ENCODE data around the gene PLRG1.

Gene PLRG1

GRCh38 chr4:154542271-154542879 is 7.8 kb downstream of the PLRG1 start:
- Histone ChIP-seq H3K36me3 (ENCODE audit: control insufficient read depth, insufficient read depth, low read length) (peaks cover 9% of the 10 kb centered on the region), H3K4me3 (ENCODE audit: low read depth, low read length) (no peak overlapping the region), H3K9me3 (ENCODE audit: control insufficient read depth, insufficient read depth, low read length) (no peaks in the 10 kb centered on the region), H3K27me3 (ENCODE audit: control insufficient read depth, insufficient read depth, low read length) (no peaks in the 10 kb centered on the region), H3K9ac (ENCODE audit: low read depth, low read length) (no peak overlapping the region), H3K4me1 (ENCODE audit: control insufficient read depth, insufficient read depth, low read length) (no peaks in the 10 kb centered on the region)

DNA sequence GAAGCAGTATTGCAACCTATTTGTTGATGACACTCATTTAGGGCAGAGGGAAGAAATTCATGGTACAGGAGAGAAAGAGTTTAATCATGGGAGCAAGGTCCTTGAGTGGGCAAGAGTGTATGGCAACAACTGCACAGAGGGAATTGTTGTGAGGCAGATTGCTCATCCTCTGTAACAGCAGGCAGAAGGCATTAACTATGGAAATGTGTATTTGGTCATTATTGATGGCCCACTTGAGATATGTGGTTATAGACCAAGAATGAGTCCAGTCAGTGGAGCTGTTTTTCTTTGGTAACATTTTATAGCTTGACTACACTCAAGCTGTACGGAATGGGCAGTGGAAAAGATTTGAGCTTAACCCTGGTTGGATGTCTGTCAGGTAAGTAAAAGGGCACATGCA is 15.9 kb downstream of the PLRG1 start:
- Histone ChIP-seq H3K4me3 (ENCODE audit: low read depth, low read length) (no peak overlapping the region), H3K9ac (ENCODE audit: low read depth, low read length) (no peak overlapping the region), H3K36me3 (ENCODE audit: control insufficient read depth, insufficient read depth, low read length) (no peaks in the 10 kb centered on the region), H3K9me3 (ENCODE audit: control insufficient read depth, insufficient read depth, low read length) (no peaks in the 10 kb centered on the region), H3K27me3 (ENCODE audit: control insufficient read depth, insufficient read depth, low read length) (no peaks in the 10 kb centered on the region), H3K4me1 (ENCODE audit: control insufficient read depth, insufficient read depth, low read length) (no peaks in the 10 kb centered on the region)

GRCh38 chr4:154529728-154530519 is 20.3 kb downstream of the PLRG1 start:
- Histone ChIP-seq H3K4me1 (ENCODE audit: control insufficient read depth, insufficient read depth, low read length) (no peaks in the 10 kb centered on the region), H3K36me3 (ENCODE audit: control insufficient read depth, insufficient read depth, low read length) (no peaks in the 10 kb centered on the region), H3K4me3 (ENCODE audit: low read depth, low read length) (no peak overlapping the region), H3K9ac (ENCODE audit: low read depth, low read length) (no peak overlapping the region), H3K9me3 (ENCODE audit: control insufficient read depth, insufficient read depth, low read length) (no peaks in the 10 kb centered on the region), H3K27me3 (ENCODE audit: control insufficient read depth, insufficient read depth, low read length) (no peaks in the 10 kb centered on the region)

- Histone ChIP-seq H3K4me3 (ENCODE audit: low read depth, low read length) (no peak overlapping the region), H3K9ac (ENCODE audit: low read depth, low read length) (no peak overlapping the region), H3K9me3 (ENCODE audit: control insufficient read depth, insufficient read depth, low read length) (no peaks in the 10 kb centered on the region), H3K27me3 (ENCODE audit: control insufficient read depth, insufficient read depth, low read length) (no peaks in the 10 kb centered on the region), H3K36me3 (ENCODE audit: control insufficient read depth, insufficient read depth, low read length) (no peaks in the 10 kb centered on the region), H3K4me1 (ENCODE audit: control insufficient read depth, insufficient read depth, low read length) (no peaks in the 10 kb centered on the region)
Measured at GRCh38 chr4:154528869-154529268, 21.3 kb downstream of the PLRG1 start.

DNA sequence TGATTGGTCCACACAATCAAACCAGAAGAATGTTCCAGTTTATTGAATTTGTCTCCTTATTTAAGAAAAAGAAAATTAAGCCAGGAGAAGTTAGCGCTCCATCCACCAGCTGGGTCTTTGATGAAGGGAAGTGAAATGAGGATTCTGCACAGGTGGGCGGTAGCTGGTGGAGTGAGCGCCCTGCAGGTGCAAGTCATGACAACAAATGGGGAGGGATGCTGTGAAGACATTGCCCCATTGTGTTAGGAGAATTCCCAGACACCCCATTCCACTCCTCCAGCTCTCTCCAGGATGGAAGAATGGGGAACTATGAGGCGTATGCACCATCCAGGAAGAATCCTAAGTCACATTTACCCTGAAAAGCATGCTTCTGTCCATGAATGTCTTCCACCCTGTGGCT is 22.9 kb downstream of the PLRG1 start:
- H3K4me3 ChIP-seq (ENCODE audit: low read depth, low read length) = no peak overlapping the region
- no peaks in the 10 kb centered on the region for H3K27me3 ChIP-seq (ENCODE audit: control insufficient read depth, insufficient read depth, low read length)
- no peak overlapping the region for H3K9ac ChIP-seq (ENCODE audit: low read depth, low read length)
- H3K36me3 ChIP-seq (ENCODE audit: control insufficient read depth, insufficient read depth, low read length) = no peaks in the 10 kb centered on the region
- no peaks in the 10 kb centered on the region for H3K4me1 ChIP-seq (ENCODE audit: control insufficient read depth, insufficient read depth, low read length)
- H3K9me3 ChIP-seq (ENCODE audit: control insufficient read depth, insufficient read depth, low read length) = no peaks in the 10 kb centered on the region

DNA sequence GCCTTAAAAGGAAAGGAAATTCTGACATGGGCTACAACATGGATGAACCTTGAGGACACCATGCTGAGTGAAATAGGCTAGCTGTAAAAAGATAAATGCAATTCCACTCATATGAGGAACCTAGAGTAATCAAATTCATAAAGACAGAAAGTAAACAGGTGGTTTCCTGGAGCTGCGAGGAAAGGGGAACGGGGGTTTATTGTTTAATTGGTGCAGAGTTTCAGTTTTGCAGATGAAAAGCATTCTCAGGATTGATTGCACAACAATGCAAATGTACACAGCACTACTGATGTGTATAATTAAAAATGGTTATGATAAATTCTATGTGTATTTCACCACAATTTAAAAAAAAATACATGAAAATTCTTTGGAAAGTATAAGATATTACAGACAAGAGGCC is 24.0 kb downstream of the PLRG1 start:
- no peaks in the 10 kb centered on the region for H3K27me3 ChIP-seq (ENCODE audit: control insufficient read depth, insufficient read depth, low read length)
- H3K4me3 ChIP-seq (ENCODE audit: low read depth, low read length) = no peak overlapping the region
- no peak overlapping the region for H3K9ac ChIP-seq (ENCODE audit: low read depth, low read length)
- H3K4me1 ChIP-seq (ENCODE audit: control insufficient read depth, insufficient read depth, low read length) = no peaks in the 10 kb centered on the region
- no peaks in the 10 kb centered on the region for H3K36me3 ChIP-seq (ENCODE audit: control insufficient read depth, insufficient read depth, low read length)
- H3K9me3 ChIP-seq (ENCODE audit: control insufficient read depth, insufficient read depth, low read length) = no peaks in the 10 kb centered on the region

DNA sequence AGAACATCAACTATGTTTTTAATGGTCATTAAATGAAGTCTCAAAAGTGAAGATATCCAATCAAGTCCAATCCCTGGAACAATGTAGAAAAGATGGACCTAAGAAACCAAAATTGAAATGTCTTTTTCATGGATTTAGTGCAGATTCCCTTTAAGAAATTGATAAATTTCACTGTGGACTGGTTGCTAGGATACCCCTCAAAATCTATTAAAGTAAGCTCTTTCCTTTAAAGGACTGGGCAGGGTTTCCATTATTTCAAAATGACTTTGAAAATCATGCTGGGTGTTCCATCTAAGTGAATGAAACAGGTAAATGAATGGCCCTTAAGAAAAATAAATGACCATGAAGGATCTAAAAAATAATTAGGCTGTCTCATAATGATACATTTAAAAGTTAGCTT is 28.6 kb downstream of the PLRG1 start:
- Histone ChIP-seq H3K4me1 (ENCODE audit: control insufficient read depth, insufficient read depth, low read length) (no peaks in the 10 kb centered on the region), H3K9me3 (ENCODE audit: control insufficient read depth, insufficient read depth, low read length) (no peaks in the 10 kb centered on the region), H3K36me3 (ENCODE audit: control insufficient read depth, insufficient read depth, low read length) (no peaks in the 10 kb centered on the region), H3K4me3 (ENCODE audit: low read depth, low read length) (no peak overlapping the region), H3K9ac (ENCODE audit: low read depth, low read length) (no peak overlapping the region), H3K27me3 (ENCODE audit: control insufficient read depth, insufficient read depth, low read length) (no peaks in the 10 kb centered on the region)

- no peaks in the 10 kb centered on the region for H3K9me3 ChIP-seq (ENCODE audit: control insufficient read depth, insufficient read depth, low read length)
- H3K4me3 ChIP-seq (ENCODE audit: low read depth, low read length) = no peak overlapping the region
- no peak overlapping the region for H3K9ac ChIP-seq (ENCODE audit: low read depth, low read length)
- H3K36me3 ChIP-seq (ENCODE audit: control insufficient read depth, insufficient read depth, low read length) = no peaks in the 10 kb centered on the region
- no peaks in the 10 kb centered on the region for H3K4me1 ChIP-seq (ENCODE audit: control insufficient read depth, insufficient read depth, low read length)
- no peaks in the 10 kb centered on the region for H3K27me3 ChIP-seq (ENCODE audit: control insufficient read depth, insufficient read depth, low read length)
Measured at GRCh38 chr4:154519214-154519613, 31.0 kb downstream of the PLRG1 start.

DNA sequence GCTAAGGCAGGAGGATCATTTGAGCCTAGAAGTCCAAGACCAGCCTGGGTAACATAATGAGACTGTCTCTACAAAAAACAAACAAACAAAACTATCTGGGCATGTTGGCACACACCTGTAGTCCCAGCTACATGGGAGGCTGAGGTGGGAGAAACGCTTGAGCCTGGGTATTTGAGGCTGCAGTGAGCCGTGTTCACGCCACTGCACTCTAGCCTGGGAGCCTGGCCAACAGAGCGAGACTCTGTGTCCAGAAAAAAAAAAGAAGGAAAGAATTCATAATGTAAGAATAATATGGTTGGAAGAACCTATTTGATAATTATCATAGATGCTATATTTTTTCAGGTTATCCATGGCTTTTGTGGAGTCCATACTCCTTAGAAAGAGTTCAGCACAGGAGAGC is 32.6 kb downstream of the PLRG1 start:
- Histone ChIP-seq H3K36me3 (ENCODE audit: control insufficient read depth, insufficient read depth, low read length) (no peaks in the 10 kb centered on the region), H3K9me3 (ENCODE audit: control insufficient read depth, insufficient read depth, low read length) (no peaks in the 10 kb centered on the region), H3K27me3 (ENCODE audit: control insufficient read depth, insufficient read depth, low read length) (no peaks in the 10 kb centered on the region), H3K9ac (ENCODE audit: low read depth, low read length) (no peak overlapping the region), H3K4me3 (ENCODE audit: low read depth, low read length) (no peak overlapping the region), H3K4me1 (ENCODE audit: control insufficient read depth, insufficient read depth, low read length) (no peaks in the 10 kb centered on the region)

DNA sequence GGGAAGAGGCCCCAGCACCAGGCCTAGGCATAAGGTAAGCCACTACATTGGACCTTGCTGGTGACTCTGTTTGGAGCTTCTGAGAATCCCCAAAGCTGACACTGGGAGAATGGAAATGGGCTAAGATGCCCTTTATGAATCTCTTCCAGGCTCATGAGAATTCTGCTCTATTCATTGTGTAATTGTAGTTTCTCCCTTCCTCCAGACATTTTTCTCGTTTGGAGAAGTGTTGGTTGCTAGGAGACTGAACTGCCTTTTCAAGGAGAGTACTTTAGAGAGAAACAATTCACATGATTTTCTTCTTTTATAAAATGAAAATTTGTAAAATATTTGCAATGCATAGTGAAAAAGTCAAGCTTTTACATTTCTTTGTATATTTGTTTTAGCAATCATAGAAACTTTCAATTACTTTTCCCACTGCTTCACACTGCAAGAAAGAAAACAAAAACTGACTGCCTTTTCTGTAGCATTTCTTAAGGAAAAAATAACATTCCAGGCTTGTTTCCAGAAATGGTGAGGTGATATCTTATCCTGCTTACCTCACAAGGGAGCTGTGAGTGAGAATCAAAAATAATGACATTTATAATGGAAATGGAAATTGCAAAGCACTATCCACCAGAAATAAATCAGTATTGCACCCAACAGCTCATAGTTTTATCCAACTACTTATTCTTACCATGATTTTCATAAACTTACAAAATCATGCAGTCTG is 33.7 kb downstream of the PLRG1 start:
- Histone ChIP-seq H3K9ac (ENCODE audit: low read depth, low read length) (no peak overlapping the region), H3K36me3 (ENCODE audit: control insufficient read depth, insufficient read depth, low read length) (no peaks in the 10 kb centered on the region), H3K27me3 (ENCODE audit: control insufficient read depth, insufficient read depth, low read length) (no peaks in the 10 kb centered on the region), H3K9me3 (ENCODE audit: control insufficient read depth, insufficient read depth, low read length) (no peaks in the 10 kb centered on the region), H3K4me3 (ENCODE audit: low read depth, low read length) (no peak overlapping the region), H3K4me1 (ENCODE audit: control insufficient read depth, insufficient read depth, low read length) (no peaks in the 10 kb centered on the region)

DNA sequence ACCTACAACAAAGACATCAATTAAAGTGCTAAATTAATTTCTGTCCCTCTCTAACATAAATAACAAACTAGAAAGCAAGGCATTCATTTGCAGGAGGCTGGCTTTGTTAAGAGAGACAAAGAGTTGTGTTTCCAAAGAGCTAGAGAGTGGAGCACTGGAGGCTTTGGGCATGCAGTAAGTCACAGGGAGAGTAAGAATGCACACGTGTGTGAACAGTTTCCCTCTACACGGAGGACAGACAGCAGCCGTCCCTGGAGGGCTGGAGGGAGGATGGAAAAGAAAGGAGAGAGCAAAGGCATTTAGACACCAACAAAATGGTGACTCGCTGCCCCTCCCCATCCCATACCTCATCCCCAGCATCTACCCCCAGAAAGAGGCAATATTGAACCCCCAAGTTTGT is 38.2 kb downstream of the PLRG1 start:
- Histone ChIP-seq H3K4me3 (ENCODE audit: low read depth, low read length) (no peak overlapping the region), H3K9me3 (ENCODE audit: control insufficient read depth, insufficient read depth, low read length) (no peaks in the 10 kb centered on the region), H3K36me3 (ENCODE audit: control insufficient read depth, insufficient read depth, low read length) (no peaks in the 10 kb centered on the region), H3K4me1 (ENCODE audit: control insufficient read depth, insufficient read depth, low read length) (no peaks in the 10 kb centered on the region), H3K27me3 (ENCODE audit: control insufficient read depth, insufficient read depth, low read length) (no peaks in the 10 kb centered on the region), H3K9ac (ENCODE audit: low read depth, low read length) (no peak overlapping the region)

DNA sequence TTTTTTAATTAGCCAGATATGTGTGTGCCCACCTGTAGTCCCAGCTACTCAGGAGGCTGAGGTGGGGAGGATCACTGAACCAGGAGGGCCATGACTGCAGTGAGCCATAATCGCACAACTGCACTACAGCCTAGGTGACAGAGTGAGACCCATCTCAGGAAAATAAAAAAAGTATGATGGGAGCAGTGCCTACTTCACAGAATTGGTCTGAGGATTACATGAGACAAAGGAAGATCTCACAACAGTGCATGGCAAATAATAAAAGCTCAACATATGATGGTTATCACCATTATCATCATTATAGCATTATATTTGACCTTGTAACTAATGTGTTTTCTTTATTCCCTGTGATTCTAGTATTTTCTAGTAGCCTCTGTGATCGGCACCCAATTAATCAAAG is 38.7 kb downstream of the PLRG1 start:
- Histone ChIP-seq H3K9ac (ENCODE audit: low read depth, low read length) (no peak overlapping the region), H3K9me3 (ENCODE audit: control insufficient read depth, insufficient read depth, low read length) (no peaks in the 10 kb centered on the region), H3K36me3 (ENCODE audit: control insufficient read depth, insufficient read depth, low read length) (no peaks in the 10 kb centered on the region), H3K4me3 (ENCODE audit: low read depth, low read length) (no peak overlapping the region), H3K4me1 (ENCODE audit: control insufficient read depth, insufficient read depth, low read length) (no peaks in the 10 kb centered on the region), H3K27me3 (ENCODE audit: control insufficient read depth, insufficient read depth, low read length) (no peaks in the 10 kb centered on the region)

All from iPS-15b (cell line).